H9 (cell line): Measurements from ENCODE around the gene UBAC2. TPM values are rescaled to one million over a fixed set of nuclear protein-coding genes. Genes with fewer than 3 reads are reported as not detected.

Experiments used
- DNase-seq: peaks from one replicate; pipeline ENCODE4 v3.0.0-alpha.2; 2017
- H2AFZ ChIP-seq: one replicate; pipeline ENCODE4 v1.6.1; 2013; ENCODE audit warnings: mild to moderate bottlenecking, low read length, control low read depth, moderate library complexity
- H2AK5ac ChIP-seq: 2 replicates; pipeline ENCODE4 v1.6.1; 2013; ENCODE audit warnings: low read length, control low read depth, mixed read lengths; ENCODE audit not compliant: insufficient read length
- H2BK120ac ChIP-seq: one replicate; pipeline ENCODE4 v1.6.1; 2013; ENCODE audit warnings: low read depth, mild to moderate bottlenecking, low read length, control low read depth, inconsistent platforms; ENCODE audit not compliant: poor library complexity, severe bottlenecking
- H2BK12ac ChIP-seq: 2 replicates; pipeline ENCODE4 v1.6.1; 2013; ENCODE audit warnings: low read length, control low read depth, mixed read lengths, low read depth; ENCODE audit not compliant: insufficient read length
- H2BK15ac ChIP-seq: 2 replicates; pipeline ENCODE4 v1.6.1; 2013; ENCODE audit warnings: low read depth, low read length, control low read depth
- H2BK20ac ChIP-seq: one replicate; pipeline ENCODE4 v1.6.1; 2013; ENCODE audit warnings: low read depth, mild to moderate bottlenecking, low read length, control low read depth, inconsistent platforms; ENCODE audit not compliant: poor library complexity, severe bottlenecking
- H2BK5ac ChIP-seq: 2 replicates; pipeline ENCODE4 v1.6.1; 2013; ENCODE audit warnings: low read length, control low read depth, mixed read lengths; ENCODE audit not compliant: insufficient read length
- H3K14ac ChIP-seq: 2 replicates; pipeline ENCODE4 v1.6.1; 2013; ENCODE audit warnings: low read length, control low read depth; ENCODE audit not compliant: insufficient read depth
- H3K18ac ChIP-seq: 2 replicates; pipeline ENCODE4 v1.6.1; 2013; ENCODE audit warnings: low read depth, mild to moderate bottlenecking, mixed read lengths, low read length, control low read depth; ENCODE audit not compliant: insufficient read length
- H3K23ac ChIP-seq: 2 replicates; pipeline ENCODE4 v1.6.1; 2013; ENCODE audit warnings: low read length, control low read depth, mixed read lengths, low read depth; ENCODE audit not compliant: insufficient read length
- H3K23me2 ChIP-seq: 2 replicates; pipeline ENCODE4 v1.6.1; 2013; ENCODE audit warnings: low read depth, mild to moderate bottlenecking, mixed read lengths, low read length, control low read depth; ENCODE audit not compliant: insufficient read length, poor library complexity, severe bottlenecking
- H3K27ac ChIP-seq: 2 replicates; pipeline ENCODE4 v1.5.1; 2013; ENCODE audit warnings: low read length, control low read depth, mixed read lengths, low read depth; ENCODE audit not compliant: insufficient read length
- H3K27me3 ChIP-seq: 2 replicates; pipeline ENCODE4 v1.6.1; 2013; ENCODE audit warnings: low read length, control low read depth, inconsistent platforms; ENCODE audit not compliant: insufficient read depth
- H3K4ac ChIP-seq: 2 replicates; pipeline ENCODE4 v1.6.1; 2013; ENCODE audit warnings: low read depth, mild to moderate bottlenecking, control low read depth, inconsistent platforms, low read length, moderate library complexity
- H3K4me1 ChIP-seq: 2 replicates; pipeline ENCODE4 v1.6.1; 2013; ENCODE audit warnings: low read length, control low read depth, inconsistent platforms; ENCODE audit not compliant: insufficient read depth
- H3K4me2 ChIP-seq: 2 replicates; pipeline ENCODE4 v1.6.1; 2013; ENCODE audit warnings: low read length, control low read depth, mixed read lengths; ENCODE audit not compliant: insufficient read length, insufficient read depth
- H3K56ac ChIP-seq: 2 replicates; pipeline ENCODE4 v1.6.1; 2013; ENCODE audit warnings: low read depth, mild to moderate bottlenecking, mixed read lengths, low read length, control low read depth; ENCODE audit not compliant: insufficient read length
- H3K79me1 ChIP-seq: 2 replicates; pipeline ENCODE4 v1.6.1; 2013; ENCODE audit warnings: low read depth, mild to moderate bottlenecking, moderate library complexity, low read length, control low read depth, inconsistent platforms; ENCODE audit not compliant: insufficient read depth, poor library complexity, severe bottlenecking
- H3K79me2 ChIP-seq: 2 replicates; pipeline ENCODE4 v1.6.1; 2013; ENCODE audit warnings: low read length, control low read depth, inconsistent platforms; ENCODE audit not compliant: insufficient read depth
- H3K9ac ChIP-seq: 2 replicates; pipeline ENCODE4 v1.6.1; 2013; ENCODE audit warnings: low read length, control low read depth, mixed read lengths; ENCODE audit not compliant: insufficient read length; ENCODE audit errors: extremely low read depth
- H3K9me3 ChIP-seq: one replicate; pipeline ENCODE4 v1.6.1; 2013; ENCODE audit warnings: low read depth, low read length, inconsistent platforms; ENCODE audit not compliant: control insufficient read depth
- H3T11ph ChIP-seq: one replicate; pipeline ENCODE4 v1.6.1; 2013; ENCODE audit warnings: mild to moderate bottlenecking, low read length, control low read depth, inconsistent platforms
- H4K20me1 ChIP-seq: one replicate; pipeline ENCODE4 v1.6.1; 2013; ENCODE audit not compliant: control insufficient read depth, insufficient read length, insufficient read depth
- H4K5ac ChIP-seq: 2 replicates; pipeline ENCODE4 v1.6.1; 2013; ENCODE audit warnings: low read depth, mild to moderate bottlenecking, mixed read lengths, low read length, control low read depth; ENCODE audit not compliant: insufficient read length
- H4K8ac ChIP-seq: replicated peaks from 2 replicates; pipeline ENCODE4 v1.6.1; 2013; ENCODE audit warnings: low read length, control low read depth, mixed read lengths, low read depth; ENCODE audit not compliant: insufficient read length
- H4K91ac ChIP-seq: 2 replicates; pipeline ENCODE4 v1.6.1; 2013; ENCODE audit warnings: low read depth, mild to moderate bottlenecking, moderate library complexity, mixed read lengths, low read length, control low read depth; ENCODE audit not compliant: insufficient read length
- H3K27ac Mint-ChIP-seq, 3 experiments: 2 replicates in 2 of 3; 3 replicates in 1 of 3; pipeline ENCODE4 v1.8.0; 2020 to 2021; ENCODE audit warnings: mixed read lengths in 3 of 3, mild to moderate bottlenecking in 1 of 3, moderate library complexity in 1 of 3
- H3K27me3 Mint-ChIP-seq: 2 replicates; pipeline ENCODE4 v1.8.0; 2021; ENCODE audit warnings: low read depth, mild to moderate bottlenecking, moderate library complexity, mixed read lengths
- H3K36me3 Mint-ChIP-seq, 3 experiments: 2 replicates in 2 of 3; 3 replicates in 1 of 3; pipeline ENCODE4 v1.8.0; 2020 to 2021; ENCODE audit warnings: low read depth in 3 of 3, mixed read lengths in 3 of 3; ENCODE audit not compliant: insufficient read depth in 1 of 3
- H3K4me1 Mint-ChIP-seq, 2 experiments: 2 replicates each; pipeline ENCODE4 v1.8.0; 2020; ENCODE audit warnings: mixed read lengths in 2 of 2
- H3K4me3 Mint-ChIP-seq, 2 experiments: 2 replicates in 1 of 2; 3 replicates in 1 of 2; pipeline ENCODE4 v1.8.0; 2020 to 2021; ENCODE audit warnings: mild to moderate bottlenecking in 2 of 2, mixed read lengths in 2 of 2, moderate library complexity in 1 of 2
- H3K9me3 Mint-ChIP-seq, 2 experiments: 2 replicates in 1 of 2; 3 replicates in 1 of 2; pipeline ENCODE4 v1.8.0; 2020; ENCODE audit warnings: mild to moderate bottlenecking in 2 of 2, mixed read lengths in 2 of 2, moderate library complexity in 1 of 2
- CTCF ChIP-seq: fragments of 200-600 bp; sonication (generic); conservative IDR thresholded peaks from 3 replicates; pipeline ENCODE4 v1.8.0; 2021; ENCODE audit warnings: antibody characterized with exemption, mild to moderate bottlenecking
- WGBS: extraction: QIAGEN DNeasy Blood & Tissue Kit; methylation state at CpG from one replicate; pipeline ENCODE4 v1.1.7; 2013; ENCODE audit warnings: missing lambda C conversion rate, low lambda C conversion rate, mixed read lengths; ENCODE audit not compliant: insufficient read length; ENCODE audit errors: extremely low coverage; 5-methylcytosine and 5-hydroxymethylcytosine counted together
- total RNA-seq: library from RNA; stranded (reverse); gene quantifications from 2 replicates; pipeline ENCODE4 v1.2.1, GENCODE V29; 2021

UBAC2 gene
- total RNA-seq, 1 experiment from 2014 or later = 52.3 TPM

- Histone ChIP-seq H4K8ac (no peak overlapping the region), H4K20me1 (no peaks in the 10 kb centered on the region), H3K14ac (no peak overlapping the region), H3K27me3 (no peaks in the 10 kb centered on the region), H3T11ph (no peak overlapping the region), H3K79me2 (no peaks in the 10 kb centered on the region), H3K4me1 (no peaks in the 10 kb centered on the region; the same call in 1 of the 2 replicates), H2BK15ac (no peak overlapping the region), H3K4me2 (no peak overlapping the region), H3K79me1 (no peaks in the 10 kb centered on the region), H2BK120ac (no peak overlapping the region), H4K5ac (no peak overlapping the region), H3K18ac (no peak overlapping the region), H2AFZ (no peak overlapping the region), H2BK5ac (no peak overlapping the region), H3K27ac (no peak overlapping the region), H3K56ac (no peak overlapping the region), H3K23me2 (no peaks in the 10 kb centered on the region), H3K9ac (no peak overlapping the region), H4K91ac (no peak overlapping the region), H2BK20ac (no peak overlapping the region), H3K4ac (no peak overlapping the region), H2AK5ac (no peak overlapping the region), H2BK12ac (no peak overlapping the region), H3K23ac (no peak overlapping the region), H3K9me3 (no peaks in the 10 kb centered on the region)
- no CpG with 5 or more reads among the region's 10 CpGs for WGBS
- Mint-ChIP-seq H3K4me3 (no peak overlapping the region), H3K27me3 (no peaks in the 10 kb centered on the region), H3K9me3 (no peaks in the 10 kb centered on the region), H3K36me3 (peaks cover 11 to 38% (median 36%) of the 10 kb centered on the region in 3 experiments), H3K27ac (peak overlapping the region in 1 of 3 experiments; percentile 50; a peak in 1 of 7 replicates), H3K4me1 (peaks cover 15% of the 10 kb centered on the region in 2 experiments)
- no peak for TF ChIP-seq CTCF
- no peak for DNase-seq
These were observed 155.8 kb downstream of the UBAC2 start for GRCh38 chr13:99356262-99357091.
